ENCODE measurements around the gene INHA.

The INHA gene

DNA sequence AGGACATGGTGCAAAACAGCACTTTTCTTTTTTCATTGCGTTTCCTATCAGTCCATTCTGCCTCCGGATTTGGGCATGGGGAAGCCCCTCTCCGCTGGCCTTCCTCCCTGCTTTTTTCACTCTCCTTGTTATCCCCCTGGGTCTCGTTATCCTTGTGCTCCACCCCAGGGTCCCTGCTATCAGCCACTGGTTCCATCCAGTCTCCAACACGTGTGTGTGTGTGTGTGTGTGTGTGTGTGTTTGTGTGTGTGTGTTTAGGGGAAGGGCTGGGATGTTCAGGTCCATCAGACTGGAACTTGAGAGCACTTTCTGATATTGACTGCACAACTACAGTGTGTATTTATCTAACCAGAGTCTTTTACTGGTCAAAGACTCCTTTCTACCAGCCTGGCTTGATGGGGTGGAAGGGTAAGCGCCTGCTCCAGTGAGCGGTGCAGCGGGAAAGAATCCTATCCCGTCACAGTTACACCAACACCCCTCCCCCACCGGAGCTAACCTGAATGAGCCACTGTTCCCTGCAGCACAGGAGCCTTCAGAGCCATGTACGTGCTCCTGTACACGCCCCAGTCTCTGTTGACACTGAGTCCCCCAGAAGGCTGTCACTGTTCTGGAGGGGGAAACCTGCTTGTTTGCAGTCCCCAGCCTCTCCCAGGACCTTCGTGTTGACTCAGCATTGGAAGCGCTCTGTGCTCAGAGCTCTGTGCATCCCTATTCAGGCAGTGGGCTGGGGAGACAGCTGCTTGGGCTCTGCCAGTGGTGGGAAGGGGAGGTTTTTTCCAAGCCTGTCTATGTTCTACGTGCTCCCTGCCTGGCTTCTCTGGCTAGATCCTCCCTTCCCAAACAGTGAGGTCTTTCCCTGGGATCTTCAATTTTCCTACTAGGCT is 4.6 kb downstream of the INHA start:
- DNase-seq, result peak; percentile 74
- Histone ChIP-seq H3K27me3 (ENCODE audit: insufficient read depth, low read depth, severe bottlenecking) (no peaks in the 10 kb centered on the region), H3K9me3 (ENCODE audit: severe bottlenecking) (no peaks in the 10 kb centered on the region), H3K36me3 (no peaks in the 10 kb centered on the region), H3K27ac (peak overlapping the region; percentile 33; the same call in 1 of the 2 replicates), H3K4me3 (ENCODE audit: low read depth, low read length) (peak overlapping the region; percentile 21)
- TF ChIP-seq, protein P1, sequence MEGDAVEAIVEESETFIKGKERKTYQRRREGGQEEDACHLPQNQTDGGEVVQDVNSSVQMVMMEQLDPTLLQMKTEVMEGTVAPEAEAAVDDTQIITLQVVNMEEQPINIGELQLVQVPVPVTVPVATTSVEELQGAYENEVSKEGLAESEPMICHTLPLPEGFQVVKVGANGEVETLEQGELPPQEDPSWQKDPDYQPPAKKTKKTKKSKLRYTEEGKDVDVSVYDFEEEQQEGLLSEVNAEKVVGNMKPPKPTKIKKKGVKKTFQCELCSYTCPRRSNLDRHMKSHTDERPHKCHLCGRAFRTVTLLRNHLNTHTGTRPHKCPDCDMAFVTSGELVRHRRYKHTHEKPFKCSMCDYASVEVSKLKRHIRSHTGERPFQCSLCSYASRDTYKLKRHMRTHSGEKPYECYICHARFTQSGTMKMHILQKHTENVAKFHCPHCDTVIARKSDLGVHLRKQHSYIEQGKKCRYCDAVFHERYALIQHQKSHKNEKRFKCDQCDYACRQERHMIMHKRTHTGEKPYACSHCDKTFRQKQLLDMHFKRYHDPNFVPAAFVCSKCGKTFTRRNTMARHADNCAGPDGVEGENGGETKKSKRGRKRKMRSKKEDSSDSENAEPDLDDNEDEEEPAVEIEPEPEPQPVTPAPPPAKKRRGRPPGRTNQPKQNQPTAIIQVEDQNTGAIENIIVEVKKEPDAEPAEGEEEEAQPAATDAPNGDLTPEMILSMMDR (IDR thresholded peaks at IDR 0.05; ENCODE audit: low read depth, low read length), result no peak

DNA sequence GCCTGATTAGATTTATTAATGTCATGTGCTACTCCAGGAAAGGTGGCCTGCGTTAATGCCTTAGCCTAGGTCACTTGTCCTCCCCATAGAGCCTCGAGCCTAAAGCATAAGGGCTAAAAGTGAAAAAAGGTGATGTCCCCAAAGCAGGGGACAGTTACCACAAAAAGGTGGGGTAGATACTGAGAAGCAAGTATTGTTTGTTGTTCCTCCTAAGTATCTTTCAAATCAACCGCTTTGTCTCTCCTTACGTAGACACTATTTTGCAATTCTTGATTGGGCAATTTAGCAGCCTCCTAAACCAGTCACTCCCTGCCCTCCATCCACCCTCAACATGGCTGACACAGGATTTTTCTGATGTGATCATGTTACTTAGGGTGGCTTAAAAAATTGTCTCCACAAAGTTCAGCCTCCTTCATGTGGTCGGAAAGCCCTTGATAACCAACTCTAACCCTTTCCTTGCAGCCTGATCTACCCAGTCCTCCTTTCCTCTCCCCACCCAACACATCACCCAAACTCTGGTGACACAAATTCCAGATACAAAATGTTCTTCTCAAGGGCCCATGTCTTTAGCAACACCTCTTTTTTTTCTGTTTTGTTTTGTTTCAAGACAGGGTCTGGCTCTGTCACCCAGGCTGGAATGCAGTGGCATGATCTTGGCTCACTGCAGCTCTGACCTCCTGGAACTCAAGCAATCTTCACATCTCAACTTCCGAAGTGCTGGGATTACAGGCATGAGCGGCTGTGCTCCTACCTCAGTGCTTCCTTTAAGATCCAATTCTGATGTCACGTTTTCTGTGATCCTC is 6.9 kb downstream of the INHA start:
- H3K4me3 ChIP-seq (ENCODE audit: low read depth, low read length), result no peak overlapping the region
- DNase-seq, result no peak
- no peaks in the 10 kb centered on the region for H3K27me3 ChIP-seq (ENCODE audit: insufficient read depth, low read depth, severe bottlenecking)
- TF ChIP-seq, protein P1 (IDR thresholded peaks at IDR 0.05; ENCODE audit: low read depth, low read length), result no peak
- H3K27ac ChIP-seq, result no peak overlapping the region
- no peaks in the 10 kb centered on the region for H3K9me3 ChIP-seq (ENCODE audit: severe bottlenecking)
- no peaks in the 10 kb centered on the region for H3K36me3 ChIP-seq

DNA sequence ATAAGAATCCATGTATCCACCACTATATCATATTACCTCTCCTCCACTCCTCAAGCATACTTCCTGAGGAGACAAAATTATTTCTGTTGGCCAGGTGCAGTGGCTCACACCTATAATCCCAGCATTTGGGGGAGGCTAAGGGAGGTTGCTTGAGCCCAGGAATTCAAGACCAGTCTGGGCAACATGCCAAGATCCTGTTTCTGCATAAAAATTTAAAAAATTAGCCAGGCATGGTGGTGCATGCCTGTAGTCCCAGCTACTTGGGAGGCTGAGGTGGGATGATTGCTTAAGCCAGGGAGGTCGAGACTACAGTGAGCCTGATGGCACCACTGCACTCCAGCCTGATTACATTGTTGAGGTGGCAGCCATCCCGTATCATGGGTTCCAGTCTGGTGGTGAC is 9.2 kb downstream of the INHA start:
- TF ChIP-seq, protein P1 (IDR thresholded peaks at IDR 0.05; ENCODE audit: low read depth, low read length), result no peak
- Histone ChIP-seq H3K36me3 (no peaks in the 10 kb centered on the region), H3K27me3 (ENCODE audit: insufficient read depth, low read depth, severe bottlenecking) (no peaks in the 10 kb centered on the region), H3K9me3 (ENCODE audit: severe bottlenecking) (no peaks in the 10 kb centered on the region), H3K4me3 (ENCODE audit: low read depth, low read length) (no peak overlapping the region), H3K27ac (no peak overlapping the region)
- DNase-seq, result no peak

DNA sequence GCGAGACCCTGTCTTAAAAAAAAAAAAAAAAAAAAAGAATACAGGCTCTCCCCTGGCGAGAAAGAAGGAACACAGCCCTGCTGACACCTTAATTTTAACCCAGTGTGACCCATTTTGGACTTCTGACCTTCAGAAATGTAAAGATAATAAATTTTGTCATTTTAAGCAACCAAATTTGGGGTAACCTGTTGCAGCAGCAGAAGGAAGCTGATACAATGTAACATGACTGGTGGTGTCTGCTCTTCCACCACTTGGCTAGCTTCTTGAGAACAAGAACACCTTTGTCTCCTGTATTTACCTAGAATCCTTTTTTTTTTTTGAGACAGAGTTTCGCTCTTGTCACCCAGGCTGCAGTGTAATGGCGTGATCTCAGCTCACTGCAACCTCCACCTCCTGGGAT is 19.0 kb downstream of the INHA start:
- Histone ChIP-seq H3K4me3 (ENCODE audit: low read depth, low read length) (no peak overlapping the region), H3K27ac (no peak overlapping the region), H3K36me3 (no peaks in the 10 kb centered on the region), H3K27me3 (ENCODE audit: insufficient read depth, low read depth, severe bottlenecking) (no peaks in the 10 kb centered on the region), H3K9me3 (ENCODE audit: severe bottlenecking) (no peaks in the 10 kb centered on the region)
- TF ChIP-seq, protein P1 (IDR thresholded peaks at IDR 0.05; ENCODE audit: low read depth, low read length), result no peak
- DNase-seq, result no peak

DNA sequence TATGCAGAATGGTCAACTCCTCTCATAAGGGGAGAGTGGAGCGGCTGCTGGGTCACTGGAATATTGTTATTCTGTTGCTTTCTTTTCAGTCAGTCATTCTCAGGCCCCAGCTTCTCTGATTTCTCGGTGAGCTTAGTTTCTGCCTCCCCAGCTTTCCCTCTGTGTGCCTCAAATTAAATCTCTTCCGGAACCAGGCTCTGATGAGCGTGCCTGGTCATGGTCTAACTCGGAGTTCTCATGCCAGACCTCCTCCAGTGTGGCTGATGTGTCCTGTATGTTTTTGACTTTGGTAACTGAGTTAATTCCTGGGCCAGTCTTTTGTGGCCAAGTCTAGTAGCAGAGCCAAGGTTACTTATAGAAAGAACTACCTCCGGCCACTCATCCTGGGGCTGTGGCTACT is 20.6 kb downstream of the INHA start:
- Histone ChIP-seq H3K9me3 (ENCODE audit: severe bottlenecking) (no peaks in the 10 kb centered on the region), H3K27me3 (ENCODE audit: insufficient read depth, low read depth, severe bottlenecking) (no peaks in the 10 kb centered on the region), H3K36me3 (no peaks in the 10 kb centered on the region), H3K4me3 (ENCODE audit: low read depth, low read length) (no peak overlapping the region), H3K27ac (no peak overlapping the region)
- DNase-seq, result no peak
- TF ChIP-seq, protein P1 (IDR thresholded peaks at IDR 0.05; ENCODE audit: low read depth, low read length), result no peak

Measured in WERI-Rb-1 (cell line).